ENCODE results near the gene TGM3. TPM values are rescaled to one million over a fixed set of nuclear protein-coding genes. Genes with fewer than 3 reads are reported as not detected.

The TGM3 gene
- polyA plus RNA-seq, 1 experiment: not detected

GRCh38 chr20:2299301-2299700, 3.5 kb downstream of the TGM3 start:
- Histone ChIP-seq H3K36me3 (ENCODE audit: control insufficient read depth, insufficient read depth, low read length) (no peaks in the 10 kb centered on the region), H3K4me3 (ENCODE audit: low read depth, low read length) (no peak overlapping the region), H3K27me3 (ENCODE audit: control insufficient read depth, insufficient read depth, low read length) (peaks cover 1% of the 10 kb centered on the region; the same call in 1 of the 2 replicates)
- CTCF ChIA-PET: interaction anchor here (0.9 kb wide), 2 partner anchors 16 to 87 kb away, joined by 3 read pairs; no protein-coding TSS in a partner anchor
- no peak for TF ChIP-seq CTCF (IDR thresholded peaks at IDR 0.05; ENCODE audit: insufficient read depth, low read depth, low read length)
- DNase-seq (ENCODE audit: low read depth): no peak
- POLR2A ChIA-PET: no interaction called here

GRCh38 chr20:2300002-2300401, 4.2 kb downstream of the TGM3 start:
- CTCF ChIA-PET: interaction anchor here (0.9 kb wide), 2 partner anchors 15 to 87 kb away, joined by 3 read pairs; no protein-coding TSS in a partner anchor

GRCh38 chr20:2300420-2300819, 4.6 kb downstream of the TGM3 start:
- H3K4me3 ChIP-seq (ENCODE audit: low read depth, low read length): no peak overlapping the region
- no peaks in the 10 kb centered on the region for H3K36me3 ChIP-seq (ENCODE audit: control insufficient read depth, insufficient read depth, low read length)
- TF ChIP-seq CTCF (IDR thresholded peaks at IDR 0.05; ENCODE audit: insufficient read depth, low read depth, low read length): no peak
- CTCF ChIA-PET: interaction anchor here (0.9 kb wide), 1 partner anchor 15 kb away, joined by 3 read pairs; no protein-coding TSS in a partner anchor
- H3K27me3 ChIP-seq (ENCODE audit: control insufficient read depth, insufficient read depth, low read length): peaks cover 3% of the 10 kb centered on the region
- POLR2A ChIA-PET: no interaction called here
- DNase-seq (ENCODE audit: low read depth): no peak

More at GRCh38 chr20:2300002-2300401, 4.2 kb downstream of the TGM3 start:
- no peak for TF ChIP-seq CTCF (IDR thresholded peaks at IDR 0.05; ENCODE audit: insufficient read depth, low read depth, low read length)
- POLR2A ChIA-PET: no interaction called here
- no peaks in the 10 kb centered on the region for H3K36me3 ChIP-seq (ENCODE audit: control insufficient read depth, insufficient read depth, low read length)
- H3K27me3 ChIP-seq (ENCODE audit: control insufficient read depth, insufficient read depth, low read length): peaks cover 3% of the 10 kb centered on the region
- no peak overlapping the region for H3K4me3 ChIP-seq (ENCODE audit: low read depth, low read length)
- no peak for DNase-seq (ENCODE audit: low read depth)

GRCh38 chr20:2301164-2301622, 5.4 kb downstream of the TGM3 start:
- POLR2A ChIA-PET: no interaction called here
- CTCF ChIA-PET: no interaction called here
- TF ChIP-seq CTCF (IDR thresholded peaks at IDR 0.05; ENCODE audit: insufficient read depth, low read depth, low read length): no peak

GRCh38 chr20:2302384-2303060, 6.7 kb downstream of the TGM3 start:
- ChIA-PET CTCF (no interaction called here), POLR2A (no interaction called here)
- no peak for DNase-seq (ENCODE audit: low read depth)
- no peak overlapping the region for H3K4me3 ChIP-seq (ENCODE audit: low read depth, low read length)
- no peak for TF ChIP-seq CTCF (IDR thresholded peaks at IDR 0.05; ENCODE audit: insufficient read depth, low read depth, low read length)
- no peaks in the 10 kb centered on the region for H3K36me3 ChIP-seq (ENCODE audit: control insufficient read depth, insufficient read depth, low read length)
- peaks cover 4% of the 10 kb centered on the region for H3K27me3 ChIP-seq (ENCODE audit: control insufficient read depth, insufficient read depth, low read length)

More at GRCh38 chr20:2301164-2301622, 5.4 kb downstream of the TGM3 start:
- Histone ChIP-seq H3K27me3 (ENCODE audit: control insufficient read depth, insufficient read depth, low read length) (peaks cover 5% of the 10 kb centered on the region), H3K4me3 (ENCODE audit: low read depth, low read length) (no peak overlapping the region), H3K36me3 (ENCODE audit: control insufficient read depth, insufficient read depth, low read length) (no peaks in the 10 kb centered on the region)
- DNase-seq (ENCODE audit: low read depth): no peak
